ENCODE results near the gene SH3TC1.

SH3TC1 gene

GRCh38 chr4:8276358-8277240 is 77.5 kb downstream of the SH3TC1 start:
- peak; percentile 59 for DNase-seq (ENCODE audit: low spot score)

DNA sequence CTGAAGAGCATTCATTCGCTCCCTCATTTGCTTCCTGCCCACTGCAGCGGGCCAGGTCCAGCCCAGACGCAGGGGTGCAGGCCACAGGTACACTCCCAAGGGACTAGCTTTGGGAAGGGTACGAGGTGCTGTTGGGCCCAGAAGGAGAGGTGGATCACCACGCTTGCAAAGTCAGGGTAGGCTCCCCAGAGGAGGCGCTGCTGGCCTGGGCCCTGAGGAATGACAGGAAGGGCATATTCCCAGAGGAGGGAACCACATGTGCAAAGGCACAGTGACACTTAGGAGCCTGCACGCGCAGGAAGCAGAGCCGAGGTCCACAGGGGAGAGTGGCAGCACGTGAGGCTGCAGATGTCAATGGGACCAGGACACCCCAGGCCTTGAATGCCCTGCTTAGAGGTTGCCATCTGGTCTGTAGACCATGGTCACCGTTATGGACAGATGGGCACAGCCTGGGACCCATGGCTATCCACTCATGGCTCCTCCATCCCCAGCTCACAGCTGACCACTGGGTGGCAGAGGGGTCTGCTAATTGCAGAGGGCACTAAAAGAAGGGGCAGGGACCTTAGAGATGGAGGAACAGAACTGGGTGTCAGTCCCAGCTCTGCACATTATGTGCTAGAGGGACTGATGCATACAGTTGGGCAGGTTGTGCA is 78.4 kb downstream of the SH3TC1 start:
- no peak for DNase-seq (ENCODE audit: low spot score)

DNA sequence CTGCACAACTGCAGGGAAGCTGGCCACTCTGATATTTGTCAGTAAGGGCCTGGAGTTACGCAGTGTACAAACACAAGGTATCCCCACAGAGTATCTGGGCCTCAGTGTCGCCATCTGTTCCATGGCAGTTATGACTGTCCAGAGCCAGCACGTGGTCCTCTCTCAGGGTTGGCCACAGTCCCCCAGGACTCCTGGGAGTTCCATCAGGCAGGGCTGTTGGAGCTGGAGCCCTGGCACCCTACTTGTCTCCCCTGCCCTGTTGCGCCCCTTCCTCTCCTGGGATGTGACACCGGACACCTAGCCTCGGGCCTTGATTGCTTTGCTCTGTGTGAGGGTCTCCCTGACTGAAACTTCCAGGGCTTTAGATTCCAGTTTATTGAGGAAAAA is 78.9 kb downstream of the SH3TC1 start:
- DNase-seq (ENCODE audit: low spot score), result peak; percentile 9

DNA sequence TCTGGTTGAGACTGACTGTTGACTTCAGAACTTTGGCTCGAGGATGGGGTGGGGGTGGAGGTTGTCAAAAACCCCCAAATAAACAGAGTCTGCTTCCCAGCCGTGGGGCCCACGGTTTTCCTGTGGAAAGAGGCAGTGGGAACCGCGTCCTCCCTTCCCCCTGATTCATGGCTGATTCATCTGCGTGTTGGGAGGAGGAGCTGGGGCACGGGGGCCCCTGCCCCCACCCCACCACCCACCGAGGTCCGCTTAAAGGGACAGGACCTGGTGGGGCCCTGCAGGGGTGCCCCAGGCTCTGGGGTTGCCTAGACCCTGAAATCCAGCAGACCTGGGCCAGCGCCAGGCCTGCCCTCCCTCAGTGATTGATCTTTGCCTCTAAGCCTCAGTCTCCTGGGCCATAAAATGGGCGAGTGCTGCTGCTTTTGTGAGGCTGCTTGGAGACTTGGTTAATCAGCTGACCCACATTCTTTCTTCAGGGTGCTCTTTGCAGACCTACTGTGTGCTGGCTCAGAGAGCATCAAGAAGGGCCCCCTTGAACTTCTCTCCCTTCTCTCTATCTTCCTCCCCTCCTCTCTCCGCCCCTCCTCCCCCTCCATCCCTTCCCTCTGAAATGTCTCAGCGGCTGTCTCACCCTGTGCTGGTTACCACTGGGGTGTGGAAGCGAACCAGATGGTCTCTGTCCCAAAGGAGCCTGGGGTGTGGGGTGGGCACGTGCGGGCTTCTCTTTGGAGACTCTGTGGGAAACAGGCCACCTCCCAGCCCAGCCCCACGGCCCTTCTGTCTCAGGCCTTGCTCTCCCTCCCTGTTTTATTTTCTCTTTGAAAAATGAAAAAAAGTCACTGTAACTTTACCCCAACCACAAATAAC is 79.6 kb downstream of the SH3TC1 start:
- DNase-seq (ENCODE audit: low spot score), result peak; percentile 85

DNA sequence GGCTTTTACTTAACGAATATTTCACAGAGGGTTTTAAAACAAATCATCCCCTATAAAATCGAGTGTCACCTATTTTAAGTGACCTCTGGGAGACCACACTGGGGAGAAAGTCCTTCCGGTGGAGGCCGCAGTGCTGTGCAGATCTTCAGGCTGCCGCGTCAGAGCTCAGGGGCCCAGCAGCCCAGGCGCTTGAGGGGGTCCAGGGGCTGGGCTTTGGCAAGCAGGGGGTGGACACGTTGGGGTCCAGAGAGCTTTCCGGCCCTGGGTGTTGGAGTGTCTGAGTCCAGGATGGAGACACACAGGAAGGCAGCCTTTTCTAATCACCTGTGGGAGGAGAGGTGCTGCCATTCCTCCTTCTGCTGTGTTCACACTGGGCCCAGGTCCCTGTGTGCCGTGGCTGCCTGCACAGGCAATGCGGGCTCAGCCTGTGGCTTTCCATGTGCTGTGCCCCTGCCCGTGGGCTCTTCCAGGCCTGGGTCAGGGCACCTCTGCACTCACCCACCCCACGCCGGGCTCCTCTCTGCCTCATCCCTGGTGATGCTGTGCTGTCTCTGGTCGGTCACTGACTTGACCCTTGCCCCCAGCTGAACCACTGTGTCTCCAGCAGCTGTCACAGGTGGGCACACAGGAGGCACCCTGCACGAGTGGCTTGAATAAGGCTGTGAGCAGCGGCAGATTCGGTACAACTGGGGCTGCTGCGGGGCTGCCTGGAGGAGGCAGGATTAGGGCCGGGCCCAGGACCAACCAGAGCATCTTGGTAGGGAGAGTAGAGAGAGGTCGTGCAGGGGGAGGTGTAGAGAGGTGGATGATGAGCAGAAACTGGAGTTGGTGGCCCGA is 80.4 kb downstream of the SH3TC1 start:
- DNase-seq (ENCODE audit: low spot score), result no peak

DNA sequence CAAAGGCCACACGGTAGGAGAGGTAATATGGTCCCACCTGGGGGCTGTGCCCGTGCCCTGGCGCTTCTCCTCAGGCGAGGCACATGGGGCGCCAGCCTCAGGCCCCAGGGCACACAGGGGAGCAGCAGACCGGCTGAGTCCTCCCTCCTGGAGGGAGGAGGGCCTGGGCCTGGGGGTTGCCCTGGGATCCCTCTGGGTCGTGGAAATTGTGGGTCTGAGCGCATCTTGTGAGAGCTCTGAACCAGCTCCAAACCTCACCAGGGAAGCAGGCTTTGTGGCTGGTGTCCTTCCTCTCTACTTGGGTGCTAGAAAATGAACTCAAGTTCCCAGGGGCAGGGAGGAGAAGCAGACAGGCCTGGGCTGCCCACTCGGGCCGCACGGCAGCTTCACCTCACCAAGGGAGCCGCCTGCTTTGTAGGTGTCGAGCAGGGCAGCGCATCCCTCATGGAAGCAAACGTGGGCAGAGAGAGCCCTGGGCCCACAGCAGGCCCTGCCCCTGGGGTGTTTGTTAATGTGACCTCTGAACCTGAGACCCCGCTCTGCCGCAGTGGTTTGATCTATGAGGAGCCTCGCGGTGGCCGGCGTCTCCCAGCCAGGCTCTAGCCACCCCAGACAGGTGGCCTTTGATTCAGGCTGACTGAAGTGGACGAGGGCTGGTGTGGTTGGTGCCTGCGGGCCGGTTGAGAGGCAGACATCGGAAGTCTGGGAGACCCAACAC is 81.2 kb downstream of the SH3TC1 start:
- no peak for DNase-seq (ENCODE audit: low spot score)

DNA sequence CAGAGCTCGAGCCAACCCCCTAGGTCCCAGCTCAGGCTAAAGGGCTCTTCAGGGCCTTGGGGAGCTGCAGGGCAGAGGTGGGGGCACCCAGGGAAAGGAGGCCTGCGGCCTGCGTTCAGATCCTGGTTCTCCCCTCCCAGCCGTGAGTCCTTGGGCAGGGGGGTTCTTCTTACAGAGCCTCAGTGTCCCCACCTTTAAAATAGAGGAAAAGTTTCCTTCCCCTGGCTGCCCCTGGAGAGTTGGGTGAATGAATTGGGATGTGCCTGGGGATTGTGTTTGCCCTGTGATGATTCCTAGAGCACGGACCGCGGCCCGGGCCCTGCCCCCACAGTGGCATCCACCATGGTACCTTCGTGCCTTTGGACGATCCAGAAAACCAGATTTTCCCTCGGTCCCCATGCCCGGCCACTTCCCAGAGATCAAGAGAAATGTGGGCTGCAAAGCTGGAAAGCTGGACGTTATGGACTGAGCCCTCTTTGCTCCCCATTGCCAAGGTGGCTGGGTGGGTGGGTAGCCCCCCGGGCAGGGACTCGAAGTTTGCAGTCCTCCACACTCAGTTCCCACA is 81.9 kb downstream of the SH3TC1 start:
- no peak for DNase-seq (ENCODE audit: low spot score)

DNA sequence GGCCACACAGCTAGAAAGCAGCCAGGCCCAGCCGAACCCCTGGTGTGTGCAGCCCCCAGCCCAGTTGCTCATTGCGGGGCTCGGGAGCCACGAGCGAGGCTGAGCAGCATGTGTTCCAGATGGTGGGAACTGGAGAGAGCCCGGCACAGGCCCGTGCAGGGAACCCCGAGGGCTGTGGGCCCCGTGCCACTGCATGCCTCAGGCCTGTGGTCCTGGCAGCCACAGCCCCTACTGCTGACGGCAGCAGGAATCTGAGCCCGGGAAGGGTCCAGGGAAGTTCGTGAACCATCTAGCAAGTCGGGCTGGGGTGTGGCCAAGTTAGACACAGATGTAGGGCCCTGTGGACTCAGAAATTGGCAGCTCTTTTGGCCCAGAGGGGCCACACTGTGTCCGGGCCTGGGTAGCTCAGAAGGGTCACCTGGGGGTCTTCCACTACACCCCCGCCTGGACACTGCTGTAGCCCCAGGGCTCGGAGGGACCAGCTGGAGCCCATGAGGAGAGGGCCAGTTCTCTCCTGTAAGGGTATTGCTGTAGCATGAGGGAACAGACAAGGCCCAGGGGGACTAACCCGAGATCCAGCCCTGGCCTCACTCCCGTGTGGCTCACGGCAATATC is 82.5 kb downstream of the SH3TC1 start:
- DNase-seq (ENCODE audit: low spot score), result peak; percentile 86

GRCh38 chr4:8282134-8282641 is 83.1 kb downstream of the SH3TC1 start:
- DNase-seq (ENCODE audit: low spot score), result no peak

GRCh38 chr4:8282742-8283141 is 83.7 kb downstream of the SH3TC1 start:
- DNase-seq (ENCODE audit: low spot score), result no peak

GRCh38 chr4:8283161-8283560 is 84.1 kb downstream of the SH3TC1 start:
- no peak for DNase-seq (ENCODE audit: low spot score)

DNA sequence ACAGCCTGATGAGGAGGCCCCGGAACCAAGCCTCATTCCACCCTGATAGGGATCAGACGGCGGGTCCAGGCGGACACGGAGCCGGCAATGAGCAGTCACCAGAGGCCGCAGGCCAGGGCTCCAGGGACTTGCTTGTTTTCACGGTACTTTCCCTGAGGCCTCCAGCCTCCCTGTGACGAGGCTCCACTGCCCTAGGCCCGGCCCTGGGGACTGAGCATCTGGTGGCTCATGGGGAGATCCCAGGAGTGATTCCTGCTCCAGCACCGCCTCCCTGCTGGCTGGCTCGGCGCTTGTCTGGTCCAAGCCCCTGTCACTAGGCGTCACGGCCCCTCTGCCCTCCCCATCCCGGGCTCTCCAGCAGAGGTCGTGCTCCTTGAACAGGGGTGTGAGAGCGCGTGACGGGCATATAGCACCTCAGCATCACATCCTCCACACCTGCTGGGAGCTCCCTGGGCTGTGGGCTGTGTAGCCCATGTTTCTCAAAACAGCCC is 84.6 kb downstream of the SH3TC1 start:
- DNase-seq (ENCODE audit: low spot score), result no peak

- DNase-seq (ENCODE audit: low spot score), result no peak
Measured at GRCh38 chr4:8284391-8284790, 85.3 kb downstream of the SH3TC1 start.

GRCh38 chr4:8285143-8285975 is 86.3 kb downstream of the SH3TC1 start:
- no peak for DNase-seq (ENCODE audit: low spot score)

GRCh38 chr4:8285976-8286718 is 87.1 kb downstream of the SH3TC1 start:
- no peak for DNase-seq (ENCODE audit: low spot score)

- DNase-seq (ENCODE audit: low spot score), result no peak
Measured at GRCh38 chr4:8286719-8287342, 87.7 kb downstream of the SH3TC1 start.
